MCF 10A (cell line): ENCODE results near the gene ARHGAP28. TPM values are rescaled to one million over a fixed set of nuclear protein-coding genes. Genes with fewer than 3 reads are reported as not detected.

Experiments
- BruUV-seq: library from RNA; stranded (reverse); fragments of 400-500 nt; replicated peaks from 2 replicates; lab custom pipeline; 2021; lab: Mats Ljungman, UMichigan
- CTCF ChIA-PET: fragments of 300-600 bp; sonication (Branson Sonifier 250); formaldehyde crosslinking; extraction: SDS; loops from one replicate; lab custom pipeline; 2021; ENCODE audit warnings: antibody characterized with exemption, inconsistent platforms; lab: Yijun Ruan, JAX
- POLR2A ChIA-PET: fragments of 300-600, 350-650 bp; sonication (Branson Sonifier 250); formaldehyde crosslinking; extraction: SDS; loops from one replicate; lab custom pipeline; 2020; ENCODE audit warnings: antibody characterized with exemption, inconsistent platforms; lab: Yijun Ruan, JAX
- DNase-seq: peaks from one replicate; pipeline ENCODE4 v3.0.0-alpha.2; 2018; ENCODE audit not compliant: unreplicated experiment
- H3K27ac Mint-ChIP-seq: one replicate; pipeline ENCODE4 v1.8.0; 2022; ENCODE audit warnings: mild to moderate bottlenecking, low read depth, mixed read lengths; ENCODE audit not compliant: unreplicated experiment
- H3K27me3 Mint-ChIP-seq: one replicate; pipeline ENCODE4 v1.8.0; 2022; ENCODE audit warnings: mixed read lengths; ENCODE audit not compliant: insufficient read depth, unreplicated experiment
- H3K36me3 Mint-ChIP-seq: one replicate; pipeline ENCODE4 v1.8.0; 2022; ENCODE audit warnings: mild to moderate bottlenecking, moderate library complexity, mixed read lengths; ENCODE audit not compliant: insufficient read depth, unreplicated experiment
- H3K4me1 Mint-ChIP-seq: one replicate; pipeline ENCODE4 v1.8.0; 2022; ENCODE audit warnings: mixed read lengths; ENCODE audit not compliant: insufficient read depth, unreplicated experiment
- H3K4me3 Mint-ChIP-seq: one replicate; pipeline ENCODE4 v1.8.0; 2022; ENCODE audit warnings: mild to moderate bottlenecking, moderate library complexity, mixed read lengths; ENCODE audit not compliant: unreplicated experiment
- H3K9me3 Mint-ChIP-seq: one replicate; pipeline ENCODE4 v1.8.0; 2022; ENCODE audit warnings: mixed read lengths; ENCODE audit not compliant: unreplicated experiment
- intact Hi-C: fragments of 100-400 bp; cut with micrococcal nuclease; formaldehyde crosslinking; loops from 2 replicates; pipeline ENCODE4 v1.14.1; 2022
- total RNA-seq: library from RNA; stranded (reverse); gene quantifications from 2 replicates; pipeline ENCODE4 v1.2.3, GENCODE V29; 2022
- TF ChIP-seq, protein P1 (sequence below): fragments of 200-600 bp; IDR thresholded peaks from one replicate; pipeline ENCODE4 v1.8.0; 2022; ENCODE audit warnings: antibody characterized with exemption, mild to moderate bottlenecking; ENCODE audit not compliant: unreplicated experiment

Gene ARHGAP28
- total RNA-seq, 1 experiment from 2014 or later = 3.0 TPM

DNA sequence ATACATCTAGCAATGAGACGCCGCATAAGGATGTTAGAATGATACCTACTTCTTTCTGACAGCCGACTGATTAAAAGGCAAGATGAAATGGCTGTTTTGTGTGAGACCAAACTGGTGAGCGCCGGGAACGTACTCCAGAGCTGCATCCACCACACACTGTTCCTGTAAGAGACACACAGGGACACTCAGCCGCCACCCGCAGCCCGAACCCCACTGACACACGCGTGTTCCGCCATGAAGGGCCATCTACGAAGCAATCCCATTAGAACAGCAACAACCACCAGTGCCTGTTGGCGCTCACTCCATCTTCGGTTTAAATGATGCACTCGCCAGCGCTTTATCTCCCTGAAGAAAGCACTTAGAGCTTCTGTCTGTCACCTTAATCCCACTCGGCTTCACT, 225.8 kb downstream of the ARHGAP28 start:
- no TSS peak for BruUV-seq

DNA sequence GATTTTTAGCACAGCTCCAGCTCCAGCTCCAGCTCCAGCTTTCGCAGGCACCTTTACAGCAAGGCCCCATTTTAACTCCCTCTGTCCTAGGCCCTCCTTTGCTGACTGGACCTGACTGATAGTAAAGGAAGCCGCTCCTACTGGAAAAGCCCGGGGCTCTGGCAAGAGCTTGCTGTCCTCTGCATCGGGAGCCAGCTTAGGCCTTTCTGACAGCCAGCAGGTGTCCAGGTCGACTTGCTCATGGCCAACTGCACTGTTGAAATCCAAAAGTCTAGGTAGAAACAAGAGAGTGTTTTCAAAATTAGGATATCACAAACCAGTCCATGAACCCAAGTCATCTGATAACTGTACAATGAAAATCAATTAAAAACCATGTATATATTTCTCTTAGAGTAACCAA, 227.0 kb downstream of the ARHGAP28 start:
- no peak for DNase-seq
- no peak overlapping the region for H3K4me3 Mint-ChIP-seq
- H3K36me3 Mint-ChIP-seq = peaks cover 2% of the 10 kb centered on the region
- H3K4me1 Mint-ChIP-seq = peaks cover 19% of the 10 kb centered on the region
- intact Hi-C loops = no loop called here
- no TSS peak for BruUV-seq
- CTCF ChIA-PET = interaction anchor here (1.0 to 1.4 kb wide), 3 partner anchors 35 to 221 kb away, joined by 3 to 4 read pairs (median 3); no protein-coding TSS in a partner anchor
- POLR2A ChIA-PET = interaction anchor here (0.6 to 2.1 kb wide), 2 partner anchors 30 to 37 kb away, joined by 3 to 4 read pairs; no protein-coding TSS in a partner anchor
- no peak overlapping the region for H3K27ac Mint-ChIP-seq
- TF ChIP-seq, protein P1, sequence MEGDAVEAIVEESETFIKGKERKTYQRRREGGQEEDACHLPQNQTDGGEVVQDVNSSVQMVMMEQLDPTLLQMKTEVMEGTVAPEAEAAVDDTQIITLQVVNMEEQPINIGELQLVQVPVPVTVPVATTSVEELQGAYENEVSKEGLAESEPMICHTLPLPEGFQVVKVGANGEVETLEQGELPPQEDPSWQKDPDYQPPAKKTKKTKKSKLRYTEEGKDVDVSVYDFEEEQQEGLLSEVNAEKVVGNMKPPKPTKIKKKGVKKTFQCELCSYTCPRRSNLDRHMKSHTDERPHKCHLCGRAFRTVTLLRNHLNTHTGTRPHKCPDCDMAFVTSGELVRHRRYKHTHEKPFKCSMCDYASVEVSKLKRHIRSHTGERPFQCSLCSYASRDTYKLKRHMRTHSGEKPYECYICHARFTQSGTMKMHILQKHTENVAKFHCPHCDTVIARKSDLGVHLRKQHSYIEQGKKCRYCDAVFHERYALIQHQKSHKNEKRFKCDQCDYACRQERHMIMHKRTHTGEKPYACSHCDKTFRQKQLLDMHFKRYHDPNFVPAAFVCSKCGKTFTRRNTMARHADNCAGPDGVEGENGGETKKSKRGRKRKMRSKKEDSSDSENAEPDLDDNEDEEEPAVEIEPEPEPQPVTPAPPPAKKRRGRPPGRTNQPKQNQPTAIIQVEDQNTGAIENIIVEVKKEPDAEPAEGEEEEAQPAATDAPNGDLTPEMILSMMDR = no peak
- no peaks in the 10 kb centered on the region for H3K27me3 Mint-ChIP-seq
- no peaks in the 10 kb centered on the region for H3K9me3 Mint-ChIP-seq

More for the DNA sequence above, 225.8 kb downstream of the ARHGAP28 start:
- Mint-ChIP-seq H3K27me3 (no peaks in the 10 kb centered on the region), H3K4me3 (no peak overlapping the region), H3K27ac (no peak overlapping the region), H3K9me3 (no peaks in the 10 kb centered on the region), H3K36me3 (peaks cover 7% of the 10 kb centered on the region), H3K4me1 (peaks cover 8% of the 10 kb centered on the region)
- POLR2A ChIA-PET = interaction anchor here (0.6 to 2.1 kb wide), 2 partner anchors 35 to 39 kb away, joined by 4 to 5 read pairs; no protein-coding TSS in a partner anchor
- no peak for DNase-seq
- TF ChIP-seq, protein P1 = no peak
- CTCF ChIA-PET = no interaction called here
- intact Hi-C loops = no loop called here

DNA sequence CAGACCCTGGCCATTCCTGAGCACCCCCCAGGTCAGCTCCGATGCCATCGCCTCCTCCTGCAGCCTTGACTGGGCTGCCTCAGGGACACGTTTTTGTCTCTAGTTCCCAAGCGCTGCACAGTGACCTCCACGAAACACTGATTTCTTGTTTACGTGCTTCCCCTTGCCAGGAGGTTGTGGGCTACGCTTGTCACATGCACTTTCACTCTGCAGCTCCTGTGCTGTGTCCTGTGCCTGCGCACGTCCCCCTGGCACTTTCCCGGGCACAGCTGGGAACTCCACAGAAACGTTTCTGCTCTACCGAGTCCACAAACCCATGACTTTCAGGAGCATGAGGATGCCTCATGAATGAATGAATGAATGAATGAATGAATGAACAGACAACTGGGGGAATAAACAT, 227.5 kb downstream of the ARHGAP28 start:
- H3K9me3 Mint-ChIP-seq = no peaks in the 10 kb centered on the region
- H3K27me3 Mint-ChIP-seq = no peaks in the 10 kb centered on the region
- no peak overlapping the region for H3K27ac Mint-ChIP-seq
- DNase-seq = no peak
- BruUV-seq = no TSS peak
- ChIA-PET CTCF (interaction anchor here (0.5 to 1.4 kb wide), 7 partner anchors 17 to 600 kb away, joined by 3 to 4 read pairs (median 3); no protein-coding TSS in a partner anchor), POLR2A (interaction anchor here (0.6 to 2.1 kb wide), 3 partner anchors 29 to 40 kb away, joined by 3 to 4 read pairs (median 3); no protein-coding TSS in a partner anchor)
- TF ChIP-seq, protein P1 = no peak
- intact Hi-C loops = no loop called here
- no peak overlapping the region for H3K4me3 Mint-ChIP-seq
- H3K4me1 Mint-ChIP-seq = peaks cover 24% of the 10 kb centered on the region
- H3K36me3 Mint-ChIP-seq = no peaks in the 10 kb centered on the region

DNA sequence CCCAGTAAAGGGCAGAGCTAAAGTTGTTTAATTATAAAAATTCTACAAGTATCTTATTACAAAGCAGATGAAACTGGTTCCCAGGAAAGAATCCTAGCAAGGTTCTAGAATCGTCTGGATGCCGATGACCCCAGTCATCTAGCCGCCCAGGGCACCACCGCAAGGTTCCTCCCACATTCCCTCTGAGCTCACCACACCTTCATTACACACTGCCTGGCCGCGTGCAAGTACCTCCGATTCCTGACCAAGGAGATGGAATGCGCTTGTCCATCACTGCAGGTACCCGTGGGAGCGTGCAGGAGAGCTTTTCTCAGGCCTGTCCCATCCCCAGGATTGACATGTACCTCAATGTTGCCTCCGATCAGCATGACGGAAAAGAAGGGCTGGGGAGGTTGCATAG, 229.6 kb downstream of the ARHGAP28 start:
- peak; percentile 61 for DNase-seq
- CTCF ChIA-PET = interaction anchor here (0.7 to 1.5 kb wide), 3 partner anchors 19 to 64 kb away, joined by 3 to 6 read pairs (median 3); no protein-coding TSS in a partner anchor
- TF ChIP-seq, protein P1 = no peak
- peaks cover 24% of the 10 kb centered on the region for H3K4me1 Mint-ChIP-seq
- H3K9me3 Mint-ChIP-seq = no peaks in the 10 kb centered on the region
- intact Hi-C loops = no loop called here
- POLR2A ChIA-PET = interaction anchor here (0.8 to 3.9 kb wide), 4 partner anchors 12 to 41 kb away, joined by 3 to 23 read pairs (median 6); no protein-coding TSS in a partner anchor
- H3K36me3 Mint-ChIP-seq = peaks cover 6% of the 10 kb centered on the region
- no peaks in the 10 kb centered on the region for H3K27me3 Mint-ChIP-seq
- no TSS peak for BruUV-seq
- H3K27ac Mint-ChIP-seq = peak overlapping the region; percentile 40
- peak overlapping the region; percentile 39 for H3K4me3 Mint-ChIP-seq
